HepG2 (cell line): ENCODE measurements around the gene RMDN2. TPM values are rescaled to one million over a fixed set of nuclear protein-coding genes. Genes with fewer than 3 reads are reported as not detected.

Experiments used
- ATAC-seq: fragments of 200-7000 bp; cut with Tn5 transposase; 3 replicates; pipeline ENCODE4 v1.9.1; 2020; ENCODE audit warnings: mild to moderate bottlenecking, moderate library complexity
- BruUV-seq: library from RNA; stranded (reverse); fragments of 400-500 nt; replicated peaks from 2 replicates; lab custom pipeline; 2021; lab: Mats Ljungman, UMichigan
- CTCF ChIA-PET: fragments of 300-600 bp; formaldehyde crosslinking; extraction: SDS; loops from one replicate; lab custom pipeline; 2021; ENCODE audit warnings: low total read pairs, inconsistent platforms, low intra/inter-chr PET ratio; lab: Yijun Ruan, JAX
- POLR2A ChIA-PET: fragments of 350-600 bp; sonication (Branson Sonifier 250); formaldehyde crosslinking; loops from one replicate; lab custom pipeline; 2020; ENCODE audit warnings: antibody characterized with exemption, inconsistent platforms; lab: Yijun Ruan, JAX
- DNase-seq: peaks from one replicate; pipeline ENCODE4 v3.0.0-alpha.2; 2015; ENCODE audit warnings: low spot score
- FAIRE-seq: peaks from 3 replicates; lab custom pipeline; 2011; peaks lifted over from hg19 to GRCh38; lab: Jason Lieb, UNC
- H2AFZ ChIP-seq: one replicate; pipeline ENCODE4 v1.6.1; 2011; ENCODE audit warnings: low read length, inconsistent platforms
- H3K27ac ChIP-seq: fragments of 300-600 bp; 3 replicates; pipeline ENCODE4 v1.8.0; 2011; ENCODE audit warnings: mixed run types, mild to moderate bottlenecking, mixed read lengths, low read length, inconsistent platforms; ENCODE audit not compliant: insufficient read depth; ENCODE audit errors: extremely low read length
- H3K27me3 ChIP-seq, 2 experiments: fragments of 200-600 bp in 1 of 2; 2 replicates in 1 of 2; 3 replicates in 1 of 2; pipeline versions ENCODE4 v1.6.0 to v1.8.0; 2011; ENCODE audit warnings: low read length in 2 of 2, mild to moderate bottlenecking in 2 of 2, moderate library complexity in 2 of 2, inconsistent platforms in 1 of 2; ENCODE audit not compliant: insufficient read depth in 2 of 2, control insufficient read depth in 1 of 2
- H3K36me3 ChIP-seq, 2 experiments: fragments of 200-600 bp in 1 of 2; replicated peaks in 1 of 2; 2 replicates in 1 of 2; 3 replicates in 1 of 2; pipeline versions ENCODE4 v1.5.1 to v1.8.0; 2011; ENCODE audit warnings: low read length in 2 of 2, inconsistent platforms in 1 of 2; ENCODE audit not compliant: insufficient read depth in 2 of 2, control insufficient read depth in 1 of 2
- H3K4me1 ChIP-seq: 2 replicates; pipeline ENCODE4 v1.5.1; 2012; ENCODE audit warnings: low read length, inconsistent platforms; ENCODE audit not compliant: insufficient read depth
- H3K4me2 ChIP-seq: 2 replicates; pipeline ENCODE4 v1.6.0; 2011; ENCODE audit warnings: low read depth, low read length, inconsistent platforms
- H3K4me3 ChIP-seq, 3 experiments: fragments of 200-600 bp in 1 of 3; sonication (generic), shearing (Covaris generic) in 1 of 3; replicated peaks in 1 of 3; 2 replicates each; pipeline ENCODE4 v1.5.1; 2011 to 2016; ENCODE audit warnings: low read length in 3 of 3, inconsistent platforms in 2 of 3, low read depth in 2 of 3, mild to moderate bottlenecking in 2 of 3, control low read depth in 1 of 3, mixed read lengths in 1 of 3; ENCODE audit not compliant: insufficient read depth in 1 of 3
- H3K79me2 ChIP-seq: one replicate; pipeline ENCODE4 v1.6.1; 2011; ENCODE audit warnings: low read length, inconsistent platforms; ENCODE audit not compliant: insufficient read depth
- H3K9ac ChIP-seq: 2 replicates; pipeline ENCODE4 v1.6.0; 2011; ENCODE audit warnings: mild to moderate bottlenecking, low read depth, low read length, inconsistent platforms; ENCODE audit not compliant: insufficient read depth
- H3K9me3 ChIP-seq: 2 replicates; pipeline ENCODE4 v1.5.1; 2012; ENCODE audit warnings: mild to moderate bottlenecking, low read length
- H4K20me1 ChIP-seq: 2 replicates; pipeline ENCODE4 v1.6.0; 2011; ENCODE audit warnings: inconsistent platforms, mild to moderate bottlenecking, low read length, moderate library complexity; ENCODE audit not compliant: insufficient read depth
- BCL6 ChIP-seq: IDR thresholded peaks from 2 replicates; pipeline ENCODE4 v1.6.1; 2016; ENCODE audit warnings: missing genetic modification reagents, missing compliant biosample characterization
- DNMT1 ChIP-seq: sonication (generic); formaldehyde crosslinking; IDR thresholded peaks from 2 replicates; pipeline ENCODE4 v1.5.1; 2020; ENCODE audit warnings: mild to moderate bottlenecking, missing genetic modification reagents
- EZH2 ChIP-seq: conservative IDR thresholded peaks from 2 replicates; pipeline ENCODE4 v1.6.1; 2012; ENCODE audit warnings: mild to moderate bottlenecking, low read depth, low read length, moderate library complexity
- GFI1 ChIP-seq: sonication (generic); formaldehyde crosslinking; IDR thresholded peaks from 2 replicates; pipeline ENCODE4 v1.5.0; 2020; ENCODE audit warnings: missing genetic modification reagents, mild to moderate bottlenecking, borderline replicate concordance
- HOXA9 ChIP-seq: sonication (generic); formaldehyde crosslinking; IDR thresholded peaks from 2 replicates; pipeline ENCODE4 v1.8.1; 2022; ENCODE audit warnings: missing genetic modification reagents, mild to moderate bottlenecking, moderate library complexity, borderline replicate concordance
- KDM6A ChIP-seq: IDR thresholded peaks from 2 replicates; pipeline ENCODE4 v1.6.1; 2016; ENCODE audit warnings: low read depth
- POLR2AphosphoS2 ChIP-seq: IDR thresholded peaks from 2 replicates; pipeline ENCODE4 v1.6.1; 2011; ENCODE audit warnings: low read depth, low read length, improper control_type of control experiment
- RXRB ChIP-seq: IDR thresholded peaks from 2 replicates; pipeline ENCODE4 v1.6.1; 2016; ENCODE audit warnings: borderline replicate concordance, missing genetic modification reagents, missing compliant biosample characterization
- SALL2 ChIP-seq: sonication (generic); formaldehyde crosslinking; IDR thresholded peaks from 2 replicates; pipeline ENCODE4 v1.8.1; 2023; ENCODE audit warnings: mild to moderate bottlenecking, missing genetic modification reagents, inconsistent platforms
- SMARCC2 ChIP-seq: fragments of 450-650 bp; IDR thresholded peaks from 2 replicates; pipeline ENCODE4 v1.6.1; 2017; ENCODE audit warnings: antibody characterized with exemption, mild to moderate bottlenecking
- ZNF333 ChIP-seq: sonication (generic); formaldehyde crosslinking; IDR thresholded peaks from 2 replicates; pipeline ENCODE4 v1.4.0; 2020; ENCODE audit warnings: mild to moderate bottlenecking, missing genetic modification reagents, borderline replicate concordance
- ZNF432 ChIP-seq: sonication (generic); formaldehyde crosslinking; IDR thresholded peaks from 2 replicates; pipeline ENCODE4 v1.5.0; 2020; ENCODE audit warnings: missing genetic modification reagents, mild to moderate bottlenecking, borderline replicate concordance
- ZNF609 ChIP-seq: sonication (generic); formaldehyde crosslinking; IDR thresholded peaks from 2 replicates; pipeline ENCODE4 v1.4.0; 2020; ENCODE audit warnings: mild to moderate bottlenecking, missing genetic modification reagents, borderline replicate concordance
- WGBS: methylation state at CpG from one replicate; pipeline ENCODE4 v1.1.6; 2017; ENCODE audit warnings: low lambda C conversion rate; 5-methylcytosine and 5-hydroxymethylcytosine counted together
- in situ Hi-C: cut with HindIII; loops from 2 replicates; pipeline ENCODE4 v1.10.0; 2017; ENCODE audit warnings: low pct_unique_long_range_greater_than_20kb; ENCODE audit not compliant: extremely low pct_ligation_motif_present
- intact Hi-C: fragments of 100-400 bp; cut with micrococcal nuclease; formaldehyde crosslinking; loops from one replicate; pipeline ENCODE4 v1.10.0; 2022; ENCODE audit not compliant: unreplicated experiment
- polyA plus RNA-seq, 8 experiments: library from polyadenylated mRNA; depleted of rRNA in 3 of 8; stranded (reverse) in 7 of 8; unstranded in 1 of 8; fragments of >200 nt; fragmentation: Illumina TruSeq in 4 of 8; extraction: Trizol in 4 of 8; gene quantifications; 2 replicates each; pipeline versions ENCODE4 v1.2.1 to v1.2.3, GENCODE V29; 2011 to 2016; ENCODE audit warnings: low read depth in 4 of 8, missing spikeins in 1 of 8, mixed read lengths in 1 of 8; ENCODE audit not compliant: insufficient read depth in 1 of 8
- total RNA-seq, 5 experiments: library from RNA; depleted of rRNA; stranded (reverse); fragments of >200 nt; fragmentation: Illumina TruSeq; extraction: Trizol; gene quantifications; 2 replicates each; pipeline ENCODE4 v1.2.3, GENCODE V29; 2016; ENCODE audit warnings: low read depth in 1 of 5
- TF ChIP-seq, protein P1 (sequence below): sonication (generic); formaldehyde crosslinking; IDR thresholded peaks from 2 replicates; pipeline ENCODE4 v1.9.0; 2022; ENCODE audit warnings: low read depth, missing genetic modification reagents
- TF ChIP-seq, protein P2 (sequence below), 2 experiments: IDR thresholded peaks; 2 replicates each; pipeline ENCODE4 v1.6.1; 2011 to 2012; ENCODE audit warnings: low read length in 2 of 2, borderline replicate concordance in 1 of 2, low read depth in 1 of 2, mild to moderate bottlenecking in 1 of 2, moderate library complexity in 1 of 2

RMDN2 gene
- total and polyA plus RNA-seq, 2 of the 13 experiments (the other 11 are each of a cell fraction or from before 2014, with no cell fraction given): 2.3 to 8.9 TPM

GRCh38 chr2:37992601-37993000 lies 67.5 kb downstream of the RMDN2 start:
- no peaks in the 10 kb centered on the region for H3K79me2 ChIP-seq
- DNase-seq (no peak), FAIRE-seq (no peak), ATAC-seq (no peak)
- H3K9me3 ChIP-seq: no peaks in the 10 kb centered on the region
- peak overlapping the region; percentile 2 for H2AFZ ChIP-seq
- peaks cover 6% of the 10 kb centered on the region; the same call in 1 of the 2 replicates for H3K4me1 ChIP-seq
- no peaks in the 10 kb centered on the region for H3K36me3 ChIP-seq
- no peaks in the 10 kb centered on the region for H3K27me3 ChIP-seq
- intact Hi-C loops: no loop called here
- no peak overlapping the region for H3K4me2 ChIP-seq
- no peak overlapping the region for H3K27ac ChIP-seq
- WGBS: 80% methylated on average over 3 of the region's 3 CpGs
- no peaks in the 10 kb centered on the region for H4K20me1 ChIP-seq
- H3K9ac ChIP-seq: no peak overlapping the region
- in situ Hi-C loops: no loop called here
- BruUV-seq: no TSS peak
- CTCF ChIA-PET: no interaction called here
- POLR2A ChIA-PET: no interaction called here
- no peak overlapping the region for H3K4me3 ChIP-seq
- TF ChIP-seq, protein P1, sequence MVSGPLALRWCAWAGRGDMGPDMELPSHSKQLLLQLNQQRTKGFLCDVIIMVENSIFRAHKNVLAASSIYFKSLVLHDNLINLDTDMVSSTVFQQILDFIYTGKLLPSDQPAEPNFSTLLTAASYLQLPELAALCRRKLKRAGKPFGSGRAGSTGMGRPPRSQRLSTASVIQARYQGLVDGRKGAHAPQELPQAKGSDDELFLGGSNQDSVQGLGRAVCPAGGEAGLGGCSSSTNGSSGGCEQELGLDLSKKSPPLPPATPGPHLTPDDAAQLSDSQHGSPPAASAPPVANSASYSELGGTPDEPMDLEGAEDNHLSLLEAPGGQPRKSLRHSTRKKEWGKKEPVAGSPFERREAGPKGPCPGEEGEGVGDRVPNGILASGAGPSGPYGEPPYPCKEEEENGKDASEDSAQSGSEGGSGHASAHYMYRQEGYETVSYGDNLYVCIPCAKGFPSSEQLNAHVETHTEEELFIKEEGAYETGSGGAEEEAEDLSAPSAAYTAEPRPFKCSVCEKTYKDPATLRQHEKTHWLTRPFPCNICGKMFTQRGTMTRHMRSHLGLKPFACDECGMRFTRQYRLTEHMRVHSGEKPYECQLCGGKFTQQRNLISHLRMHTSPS (CRISPR knock-in tag): no peak
- TF ChIP-seq KDM6A (CRISPR knock-in tag) (no peak), HOXA9 (no peak), ZNF609 (no peak), RXRB (no peak), SALL2 (CRISPR knock-in tag) (no peak), EZH2 (no peak), GFI1 (CRISPR knock-in tag) (no peak), ZNF333 (no peak), DNMT1 (CRISPR knock-in tag) (no peak), POLR2AphosphoS2 (no peak), ZNF432 (CRISPR knock-in tag) (no peak), BCL6 (CRISPR knock-in tag) (no peak), SMARCC2 (no peak)
- TF ChIP-seq, protein P2, sequence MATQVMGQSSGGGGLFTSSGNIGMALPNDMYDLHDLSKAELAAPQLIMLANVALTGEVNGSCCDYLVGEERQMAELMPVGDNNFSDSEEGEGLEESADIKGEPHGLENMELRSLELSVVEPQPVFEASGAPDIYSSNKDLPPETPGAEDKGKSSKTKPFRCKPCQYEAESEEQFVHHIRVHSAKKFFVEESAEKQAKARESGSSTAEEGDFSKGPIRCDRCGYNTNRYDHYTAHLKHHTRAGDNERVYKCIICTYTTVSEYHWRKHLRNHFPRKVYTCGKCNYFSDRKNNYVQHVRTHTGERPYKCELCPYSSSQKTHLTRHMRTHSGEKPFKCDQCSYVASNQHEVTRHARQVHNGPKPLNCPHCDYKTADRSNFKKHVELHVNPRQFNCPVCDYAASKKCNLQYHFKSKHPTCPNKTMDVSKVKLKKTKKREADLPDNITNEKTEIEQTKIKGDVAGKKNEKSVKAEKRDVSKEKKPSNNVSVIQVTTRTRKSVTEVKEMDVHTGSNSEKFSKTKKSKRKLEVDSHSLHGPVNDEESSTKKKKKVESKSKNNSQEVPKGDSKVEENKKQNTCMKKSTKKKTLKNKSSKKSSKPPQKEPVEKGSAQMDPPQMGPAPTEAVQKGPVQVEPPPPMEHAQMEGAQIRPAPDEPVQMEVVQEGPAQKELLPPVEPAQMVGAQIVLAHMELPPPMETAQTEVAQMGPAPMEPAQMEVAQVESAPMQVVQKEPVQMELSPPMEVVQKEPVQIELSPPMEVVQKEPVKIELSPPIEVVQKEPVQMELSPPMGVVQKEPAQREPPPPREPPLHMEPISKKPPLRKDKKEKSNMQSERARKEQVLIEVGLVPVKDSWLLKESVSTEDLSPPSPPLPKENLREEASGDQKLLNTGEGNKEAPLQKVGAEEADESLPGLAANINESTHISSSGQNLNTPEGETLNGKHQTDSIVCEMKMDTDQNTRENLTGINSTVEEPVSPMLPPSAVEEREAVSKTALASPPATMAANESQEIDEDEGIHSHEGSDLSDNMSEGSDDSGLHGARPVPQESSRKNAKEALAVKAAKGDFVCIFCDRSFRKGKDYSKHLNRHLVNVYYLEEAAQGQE (IDR thresholded peaks at IDR 0.05; ENCODE audit: borderline replicate concordance in 1 of 2, low read depth in 1 of 2, low read length in 2 of 2): no peak
